Measurements from ENCODE around the gene RPP30.

DNA sequence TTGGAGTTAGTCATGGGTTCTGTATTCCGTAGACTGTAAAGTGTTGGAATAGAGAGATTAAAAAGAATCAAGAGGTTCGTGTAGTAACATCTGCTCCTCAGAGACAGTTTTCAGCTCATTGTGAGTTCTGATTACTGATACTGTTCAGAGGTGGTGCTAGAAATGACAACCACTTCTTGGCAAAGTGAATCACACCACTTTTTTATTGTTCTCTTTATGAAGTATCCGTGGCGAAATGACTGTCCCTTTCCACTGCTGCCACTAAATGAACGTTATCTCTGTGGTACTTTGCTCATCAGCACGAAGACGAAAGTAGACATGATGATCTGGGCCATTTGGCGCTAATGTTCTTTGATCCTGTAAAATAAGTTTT, 860 bp downstream of the RPP30 start:
- TF ChIP-seq CBFB (CRISPR knock-in tag; IDR thresholded peaks at IDR 0.05) (no peak), ZSCAN29 (IDR thresholded peaks at IDR 0.05) (no peak), ZNF766 (CRISPR knock-in tag; conservative IDR thresholded peaks at IDR 0.05) (no peak)

Data from K562 (cell line).